GM12878 (cell line): Measurements from ENCODE around the gene CD164. TPM values are rescaled to one million over a fixed set of nuclear protein-coding genes. Genes with fewer than 3 reads are reported as not detected.

Source experiments
- ATAC-seq: fragments of 200-7000 bp; cut with Tn5 transposase; 3 replicates; pipeline ENCODE4 v1.9.1; 2020; ENCODE audit warnings: mild to moderate bottlenecking, moderate library complexity
- BruUV-seq: library from RNA; stranded (reverse); fragments of 400-500 nt; replicated peaks from 2 replicates; lab custom pipeline; 2021; lab: Mats Ljungman, UMichigan
- CTCF ChIA-PET: fragments of 300-600 bp; sonication (Branson Sonifier 250); formaldehyde crosslinking; extraction: SDS; loops from one replicate; lab custom pipeline; 2021; ENCODE audit warnings: inconsistent platforms; lab: Yijun Ruan, JAX
- POLR2A ChIA-PET: fragments of 350-600 bp; formaldehyde crosslinking; extraction: SDS; loops from one replicate; lab custom pipeline; 2021; ENCODE audit warnings: inconsistent platforms; lab: Charles Lee
- RAD21 ChIA-PET: fragments of 300-600 bp; sonication (Branson Sonifier 250); formaldehyde crosslinking; loops from one replicate; lab custom pipeline; 2023; ENCODE audit warnings: antibody characterized with exemption; ENCODE audit not compliant: unreplicated experiment; lab: Charles Lee
- SMC1A ChIA-PET: fragments of 300-600 bp; sonication (Branson Sonifier 250); formaldehyde crosslinking; loops from one replicate; lab custom pipeline; 2023; ENCODE audit not compliant: unreplicated experiment, uncharacterized antibody; lab: Charles Lee
- DNase-seq: peaks from one replicate; pipeline ENCODE4 v3.0.0-alpha.2; 2011; ENCODE audit warnings: low read depth, low spot score
- FAIRE-seq: peaks from 3 replicates; lab custom pipeline; 2011; peaks lifted over from hg19 to GRCh38; lab: Jason Lieb, UNC
- H2AFZ ChIP-seq: 2 replicates; pipeline ENCODE4 v1.6.0; 2011; ENCODE audit warnings: low read depth, low read length, control low read depth; ENCODE audit not compliant: control insufficient read depth
- H3K27ac ChIP-seq: 2 replicates; pipeline ENCODE4 v1.5.1; 2011; ENCODE audit warnings: control low read depth; ENCODE audit not compliant: control insufficient read depth, insufficient read depth
- H3K27me3 ChIP-seq, 2 experiments: replicated peaks in 1 of 2; 2 replicates each; pipeline versions ENCODE4 v1.6.0 to v1.6.1; 2011; ENCODE audit warnings: low read length in 1 of 2; ENCODE audit not compliant: control insufficient read depth in 2 of 2, insufficient read depth in 2 of 2
- H3K36me3 ChIP-seq, 2 experiments: 2 replicates each; pipeline ENCODE4 v1.5.1; 2011; ENCODE audit warnings: low read length in 1 of 2; ENCODE audit not compliant: control insufficient read depth in 2 of 2, insufficient read depth in 2 of 2
- H3K4me1 ChIP-seq: 2 replicates; pipeline ENCODE4 v1.6.1; 2011; ENCODE audit warnings: mild to moderate bottlenecking, low read length, moderate library complexity, mixed read lengths; ENCODE audit not compliant: control insufficient read depth, insufficient read depth
- H3K4me2 ChIP-seq: 2 replicates; pipeline ENCODE4 v1.6.0; 2011; ENCODE audit warnings: control low read depth; ENCODE audit not compliant: control insufficient read depth, insufficient read depth
- H3K4me3 ChIP-seq: fragments of 200-600 bp; sonication (generic); 2 replicates; pipeline ENCODE4 v1.5.1; 2016
- H3K79me2 ChIP-seq: 2 replicates; pipeline ENCODE4 v1.6.0; 2011; ENCODE audit warnings: low read length; ENCODE audit not compliant: control insufficient read depth, insufficient read depth
- H3K9ac ChIP-seq: 2 replicates; pipeline ENCODE4 v1.8.0; 2011; ENCODE audit warnings: low read length, control low read depth, mixed read lengths; ENCODE audit not compliant: control insufficient read depth, insufficient read depth
- H3K9me3 ChIP-seq: replicated peaks from 3 replicates; pipeline ENCODE4 v1.5.1; 2011; ENCODE audit warnings: mild to moderate bottlenecking, low read length; ENCODE audit not compliant: control insufficient read depth, insufficient read depth
- H4K20me1 ChIP-seq: 2 replicates; pipeline ENCODE4 v1.6.0; 2011; ENCODE audit not compliant: control insufficient read depth, insufficient read depth
- ATF3 ChIP-seq: IDR thresholded peaks from 2 replicates; pipeline ENCODE4 v1.6.1; 2011; ENCODE audit warnings: low read depth, mild to moderate bottlenecking, low read length, moderate library complexity, borderline replicate concordance; ENCODE audit errors: extremely low read depth
- BCL11A ChIP-seq: IDR thresholded peaks from 2 replicates; pipeline ENCODE4 v1.6.1; 2011; ENCODE audit warnings: low read depth, low read length
- BRCA1 ChIP-seq: IDR thresholded peaks from 2 replicates; pipeline ENCODE4 v1.6.1; 2011; ENCODE audit warnings: low read depth, low read length, improper control_type of control experiment
- IRF4 ChIP-seq: IDR thresholded peaks from 2 replicates; pipeline ENCODE4 v1.6.1; 2011; ENCODE audit warnings: low read depth, low read length
- NRF1 ChIP-seq: conservative IDR thresholded peaks from 2 replicates; pipeline ENCODE4 v1.6.1; 2011; ENCODE audit warnings: mild to moderate bottlenecking, low read depth, low read length, improper control_type of control experiment
- RELB ChIP-seq: fragments of 450-650 bp; IDR thresholded peaks from 2 replicates; pipeline ENCODE4 v1.6.1; 2017; ENCODE audit warnings: low read depth, mild to moderate bottlenecking, moderate library complexity
- REST ChIP-seq: IDR thresholded peaks from 2 replicates; pipeline ENCODE4 v1.6.1; 2012; ENCODE audit warnings: mild to moderate bottlenecking, low read depth, low read length
- SMARCA5 ChIP-seq: fragments of 450-650 bp; IDR thresholded peaks from 2 replicates; pipeline ENCODE4 v1.6.1; 2017; ENCODE audit warnings: mild to moderate bottlenecking
- SMC3 ChIP-seq: IDR thresholded peaks from 2 replicates; pipeline ENCODE4 v1.6.1; 2011; ENCODE audit warnings: low read length, improper control_type of control experiment, borderline replicate concordance
- YBX1 ChIP-seq: fragments of 450-650 bp; IDR thresholded peaks from 2 replicates; pipeline ENCODE4 v1.6.1; 2016; ENCODE audit warnings: antibody characterized with exemption
- ZNF217 ChIP-seq: fragments of 450-650 bp; IDR thresholded peaks from 2 replicates; pipeline ENCODE4 v1.6.1; 2017; ENCODE audit warnings: antibody characterized with exemption, mild to moderate bottlenecking
- WGBS: methylation state at CpG from one replicate; pipeline ENCODE4 v1.1.6; 2016; ENCODE audit warnings: low lambda C conversion rate; ENCODE audit not compliant: insufficient replicate concordance, insufficient coverage; ENCODE audit errors: missing lambda C conversion rate; 5-methylcytosine and 5-hydroxymethylcytosine counted together
- in situ Hi-C: fragments of 300-500 bp; cut with MboI; formaldehyde crosslinking; loops from 9 replicates; pipeline ENCODE4 v1.14.3; 2018; ENCODE audit warnings: mixed read lengths
- intact Hi-C: fragments of 100-400 bp; cut with micrococcal nuclease; formaldehyde crosslinking; loops from one replicate; pipeline ENCODE4 v1.14.2; 2022; ENCODE audit not compliant: unreplicated experiment
- polyA plus RNA-seq, 11 experiments: library from polyadenylated mRNA; depleted of rRNA in 4 of 11; unstranded in 6 of 11; stranded (reverse) in 5 of 11; fragments of >200 nt; fragmentation: Nextera tagmentation in 4 of 11; fragmentation: Illumina TruSeq in 1 of 11; extraction: Ambion mirVana in 4 of 11; extraction: Trizol in 1 of 11; gene quantifications; 1 replicate in 1 of 11; 2 replicates in 10 of 11; pipeline versions ENCODE4 v1.2.1 to v1.2.3, GENCODE V29; 2011 to 2016; ENCODE audit warnings: inconsistent platforms in 2 of 11, missing spikeins in 2 of 11, low read depth in 1 of 11
- total RNA-seq, 4 experiments: library from RNA; depleted of rRNA in 3 of 4; stranded (reverse); fragments of >200 nt in 3 of 4; fragmentation: Illumina TruSeq in 1 of 4; extraction: Trizol in 1 of 4; gene quantifications; 2 replicates each; pipeline versions ENCODE4 v1.2.1 to v1.2.3, GENCODE V29; 2013 to 2021

Gene CD164
- total and polyA plus RNA-seq, 10 of the 15 experiments (the other 5 are each of a cell fraction or from before 2014, with no cell fraction given) = 145 to 447 (median 211) TPM

- Histone ChIP-seq H3K27ac (no peak overlapping the region), H3K9me3 (no peaks in the 10 kb centered on the region), H3K4me1 (no peaks in the 10 kb centered on the region), H3K27me3 (no peaks in the 10 kb centered on the region), H3K4me2 (no peak overlapping the region), H3K36me3 (no peaks in the 10 kb centered on the region), H3K4me3 (no peak overlapping the region), H4K20me1 (no peaks in the 10 kb centered on the region), H2AFZ (no peak overlapping the region), H3K9ac (no peak overlapping the region), H3K79me2 (no peaks in the 10 kb centered on the region)
- DNase-seq (no peak), ATAC-seq (no peak), FAIRE-seq (no peak)
- SMC1A ChIA-PET = interaction anchor here (1.2 to 1.3 kb wide), 2 partner anchors 15 to 17 kb away, joined by 3 read pairs; no protein-coding TSS in a partner anchor
- no peak for TF ChIP-seq NRF1
- no peak for TF ChIP-seq SMC3
- no peak for TF ChIP-seq BRCA1
- no peak for TF ChIP-seq BCL11A
- no peak for TF ChIP-seq YBX1
- no peak for TF ChIP-seq SMARCA5
- TF ChIP-seq REST = no peak
- no peak for TF ChIP-seq ZNF217
- no peak for TF ChIP-seq ATF3
- no peak for TF ChIP-seq RELB
- no peak for TF ChIP-seq IRF4
- BruUV-seq = no TSS peak
- intact Hi-C loops = no loop called here
- WGBS = 51% methylated on average over 2 of the region's 2 CpGs
- POLR2A ChIA-PET = interaction anchor here (0.6 kb wide), 1 partner anchor 152 kb away, joined by 5 read pairs; no protein-coding TSS in a partner anchor
- CTCF ChIA-PET = no interaction called here
- in situ Hi-C loops = no loop called here
- RAD21 ChIA-PET = no interaction called here
These were observed 28.8 kb upstream of the CD164 start for GRCh38 chr6:109411034-109411433.
